ENCODE measurements around the gene TTC28. TPM values are rescaled to one million over a fixed set of nuclear protein-coding genes. Genes with fewer than 3 reads are reported as not detected.
"Not testable (repeated sequence)": the region's sequence is repeated elsewhere in the genome, so short reads cannot be mapped to it uniquely, and the experiment has no call there.

TTC28 gene
- total RNA-seq, 1 donor from 2014 or later: 24.5 TPM

- no peak for DNase-seq (ENCODE audit: low spot score in 2 of 2)
- no peaks in the 10 kb centered on the region for H3K36me3 ChIP-seq
- H3K27me3 ChIP-seq: no peaks in the 10 kb centered on the region
- no peak overlapping the region for H3K4me3 ChIP-seq
- TF ChIP-seq CTCF (IDR thresholded peaks at IDR 0.05): no peak
- no peaks in the 10 kb centered on the region for H3K4me1 ChIP-seq
- H3K27ac ChIP-seq: no peak overlapping the region
- intact Hi-C loops (cut with DNase I): no loop called here
- peaks cover 0 to 12% of the 10 kb centered on the region in 2 donors for H3K9me3 ChIP-seq
Measured at GRCh38 chr22:28538922-28539321, 140.7 kb downstream of the TTC28 start.

GRCh38 chr22:28530565-28530964 is 149.1 kb downstream of the TTC28 start:
- H3K9me3 ChIP-seq: peaks cover 0 to 22% of the 10 kb centered on the region in 2 donors
- DNase-seq (ENCODE audit: low spot score in 2 of 2); H3K4me3 ChIP-seq; H3K4me1 ChIP-seq; H3K36me3 ChIP-seq; H3K27ac ChIP-seq; H3K27me3 ChIP-seq; intact Hi-C loops (cut with DNase I): not testable (repeated sequence)

- H3K27me3 ChIP-seq; H3K27ac ChIP-seq; H3K4me3 ChIP-seq; H3K36me3 ChIP-seq; intact Hi-C loops (cut with DNase I); DNase-seq (ENCODE audit: low spot score in 2 of 2); H3K4me1 ChIP-seq: not testable (repeated sequence)
- peaks cover 0 to 22% of the 10 kb centered on the region in 2 donors for H3K9me3 ChIP-seq
Measured at GRCh38 chr22:28529144-28529543, 150.5 kb downstream of the TTC28 start.

DNA sequence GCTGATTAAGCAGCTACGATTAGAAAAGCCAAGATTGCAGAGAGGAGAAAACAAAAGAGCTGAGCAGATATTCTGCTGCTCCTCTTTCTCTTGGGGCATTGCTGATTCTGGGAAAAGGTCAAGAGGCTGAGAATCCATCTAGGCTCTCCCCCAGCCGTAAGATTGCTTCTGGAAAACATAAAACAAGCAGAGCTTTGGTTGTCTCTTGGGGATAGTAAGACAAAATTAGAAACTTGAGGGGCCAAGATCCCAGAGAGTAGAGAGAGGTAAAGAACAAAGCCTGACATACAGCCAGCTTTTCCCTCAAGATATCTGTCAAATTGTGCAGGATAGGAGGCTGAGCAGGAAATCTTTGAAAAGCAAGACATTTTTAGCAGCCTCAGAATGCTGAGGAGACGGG is 158.2 kb downstream of the TTC28 start:
- Histone ChIP-seq H3K27ac (no peak overlapping the region), H3K4me1 (no peaks in the 10 kb centered on the region), H3K36me3 (no peaks in the 10 kb centered on the region), H3K4me3 (no peak overlapping the region), H3K27me3 (no peaks in the 10 kb centered on the region), H3K9me3 (no peaks in the 10 kb centered on the region)
- DNase-seq (ENCODE audit: low spot score in 2 of 2): no peak
- TF ChIP-seq CTCF (IDR thresholded peaks at IDR 0.05): no peak
- intact Hi-C loops (cut with DNase I): no loop called here

GRCh38 chr22:28514321-28514821 is 165.3 kb downstream of the TTC28 start:
- TF ChIP-seq CTCF (IDR thresholded peaks at IDR 0.05): no peak
- DNase-seq (ENCODE audit: low spot score in 2 of 2): no peak
- Histone ChIP-seq H3K27ac (no peak overlapping the region), H3K4me3 (no peak overlapping the region), H3K36me3 (no peaks in the 10 kb centered on the region), H3K4me1 (peaks cover 0 to 8% of the 10 kb centered on the region in 2 donors), H3K9me3 (peaks cover 0 to 8% of the 10 kb centered on the region in 2 donors), H3K27me3 (no peaks in the 10 kb centered on the region)
- intact Hi-C loops (cut with DNase I): no loop called here

DNA sequence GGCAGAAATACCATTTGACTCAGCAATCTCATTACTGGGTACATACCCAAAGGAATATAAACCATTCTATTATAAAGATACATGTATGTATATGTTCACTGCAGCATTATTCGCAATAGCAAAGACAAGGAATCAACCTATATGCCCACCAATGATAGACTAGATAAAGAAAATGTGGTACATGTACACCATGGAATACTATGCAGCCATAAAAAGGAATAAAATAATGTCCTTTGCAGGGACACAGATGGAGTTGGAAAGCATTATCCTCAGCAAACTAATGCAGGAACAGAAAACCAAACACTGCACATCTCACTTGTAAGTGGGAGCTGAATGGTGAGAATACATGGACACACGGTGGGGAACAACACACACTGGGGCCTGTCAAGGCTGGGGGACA is 167.3 kb downstream of the TTC28 start:
- DNase-seq (ENCODE audit: low spot score in 2 of 2); H3K36me3 ChIP-seq; H3K27me3 ChIP-seq; H3K27ac ChIP-seq; intact Hi-C loops (cut with DNase I); H3K4me3 ChIP-seq; H3K4me1 ChIP-seq: not testable (repeated sequence)
- peaks cover 0 to 21% of the 10 kb centered on the region in 2 donors for H3K9me3 ChIP-seq

DNA sequence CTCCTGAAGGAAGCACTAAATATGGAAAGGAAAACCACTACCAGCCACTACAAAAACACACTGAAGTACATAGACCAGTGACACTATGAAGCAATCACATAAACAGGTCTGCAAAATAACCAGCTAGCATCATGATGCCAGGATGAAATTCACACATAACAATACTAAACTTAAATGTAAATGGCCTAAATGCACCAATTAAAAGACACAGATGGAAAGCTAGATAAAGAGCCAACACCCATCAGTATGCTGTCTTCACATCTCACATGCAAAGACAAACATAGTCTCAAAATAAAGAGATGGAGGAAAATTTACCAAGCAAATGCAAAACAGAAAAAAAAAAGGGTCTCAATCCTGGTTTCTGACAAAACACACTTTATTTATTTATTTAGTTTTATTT is 171.7 kb downstream of the TTC28 start:
- Histone ChIP-seq H3K27me3 (no peaks in the 10 kb centered on the region), H3K27ac (no peak overlapping the region), H3K4me1 (no peaks in the 10 kb centered on the region), H3K4me3 (no peak overlapping the region), H3K36me3 (no peaks in the 10 kb centered on the region), H3K9me3 (peaks cover 0 to 21% of the 10 kb centered on the region in 2 donors)
- no peak for DNase-seq (ENCODE audit: low spot score in 2 of 2)
- no peak for TF ChIP-seq CTCF (IDR thresholded peaks at IDR 0.05)
- intact Hi-C loops (cut with DNase I): no loop called here
